ENCODE data around the gene EPOP. TPM values are rescaled to one million over a fixed set of nuclear protein-coding genes. Genes with fewer than 3 reads are reported as not detected.

Gene EPOP
- total and polyA plus RNA-seq, 2 of the 13 experiments (the other 11 are each of a cell fraction or from before 2014, with no cell fraction given) = 14.7 to 37.8 TPM

GRCh38 chr17:38654411-38655398 is 20.1 kb downstream of the EPOP start (continued):
- TF ChIP-seq ZNF407 (CRISPR knock-in tag; IDR thresholded peaks at IDR 0.05; ENCODE audit: not compliant biosample characterization) = peak; percentile 61
- TF ChIP-seq POLR2A (IDR thresholded peaks at IDR 0.05; ENCODE audit: insufficient read depth in 1 of 2, low read depth in 2 of 2, low read length in 2 of 2) = 0 out of 4 replicates have a peak, but pooled peaks of 1 of the 2 experiments have one; percentile 4
- peak; percentile 43 for TF ChIP-seq ZNF18 (CRISPR knock-in tag; IDR thresholded peaks at IDR 0.05; ENCODE audit: insufficient replicate concordance)
- no peak for TF ChIP-seq ZNF350 (CRISPR knock-in tag; IDR thresholded peaks at IDR 0.05; ENCODE audit: borderline replicate concordance, low read depth)
- peak; percentile 42 for TF ChIP-seq ZNF883 (CRISPR knock-in tag; IDR thresholded peaks at IDR 0.05; ENCODE audit: not compliant biosample characterization)
- 0 out of 2 replicates have a peak, but pooled peaks have one; percentile 41 for TF ChIP-seq ZNF275 (CRISPR knock-in tag; IDR thresholded peaks at IDR 0.05; ENCODE audit: borderline replicate concordance)
- TF ChIP-seq NONO (IDR thresholded peaks at IDR 0.05) = no peak
- TF ChIP-seq NONO (CRISPR knock-in tag; conservative IDR thresholded peaks at IDR 0.05) = 0 out of 2 replicates have a peak, but pooled peaks have one; percentile 28
- TF ChIP-seq ZNF557 (CRISPR knock-in tag; IDR thresholded peaks at IDR 0.05) = 0 out of 2 replicates have a peak, but pooled peaks have one; percentile 33
- TF ChIP-seq ZNF574 (CRISPR knock-in tag; IDR thresholded peaks at IDR 0.05) = 0 out of 2 replicates have a peak, but pooled peaks have one; percentile 13
